ENCODE results near the gene KRTAP10-2. TPM values are rescaled to one million over a fixed set of nuclear protein-coding genes. Genes with fewer than 3 reads are reported as not detected.

The KRTAP10-2 gene
- total and polyA plus RNA-seq, 2 of the 4 experiments (the other 2 are of a cell fraction) = not detected

DNA sequence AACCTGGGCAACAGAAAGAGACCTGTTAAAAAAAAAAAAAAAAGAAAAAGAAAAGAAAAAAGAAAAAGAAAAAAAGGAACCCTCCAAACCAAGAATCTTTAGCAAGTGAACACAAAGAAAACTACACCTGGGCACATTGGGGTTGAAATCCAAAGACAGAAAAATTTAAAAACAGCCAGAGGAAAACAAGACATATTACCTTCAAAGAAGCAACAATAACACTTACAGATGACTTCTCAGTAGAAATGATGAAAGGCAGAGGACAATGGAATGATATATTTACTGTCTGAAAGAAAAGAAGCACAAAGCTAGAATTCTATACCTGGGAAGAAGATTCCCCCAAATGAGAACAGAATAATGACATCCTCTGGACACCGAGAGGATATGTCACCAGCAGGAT is 8.6 kb downstream of the KRTAP10-2 start:
- Histone ChIP-seq H2AK5ac (ENCODE audit: low read depth, low read length) (no peak overlapping the region), H2AK9ac (replicated peaks; ENCODE audit: low read depth, low read length, poor library complexity) (no peak overlapping the region), H3K9me3 (ENCODE audit: control insufficient read depth, insufficient read depth, low read length) (peaks cover 2% of the 10 kb centered on the region), H4K8ac (ENCODE audit: low read depth in 2 of 2, low read length in 2 of 2) (no peak overlapping the region), H3K23ac (ENCODE audit: low read depth, low read length) (no peak overlapping the region), H3K4ac (ENCODE audit: low read depth, low read length) (no peak overlapping the region), H2BK120ac (ENCODE audit: low read depth, low read length) (no peak overlapping the region), H2BK5ac (ENCODE audit: low read depth, low read length, poor library complexity, severe bottlenecking) (no peak overlapping the region), H3K36me3 (ENCODE audit: control insufficient read depth, insufficient read depth, low read length) (no peaks in the 10 kb centered on the region), H3K4me1 (ENCODE audit: control insufficient read depth, insufficient read depth, low read length) (no peaks in the 10 kb centered on the region), H3K4me2 (ENCODE audit: low read depth, low read length) (no peak overlapping the region), H3K27me3 (ENCODE audit: control insufficient read depth, insufficient read depth, low read length) (peaks cover 3% of the 10 kb centered on the region), H4K20me1 (ENCODE audit: insufficient read depth, low read length) (no peaks in the 10 kb centered on the region), H2AFZ (replicated peaks; ENCODE audit: low read length, poor library complexity) (no peak overlapping the region), H2BK20ac (ENCODE audit: low read depth, low read length) (no peak overlapping the region), H4K91ac (ENCODE audit: insufficient read depth, low read depth, low read length) (no peak overlapping the region), H2BK15ac (ENCODE audit: low read depth, low read length) (no peak overlapping the region), H3K14ac (replicated peaks; ENCODE audit: low read depth, low read length) (no peak overlapping the region), H3K4me3 (ENCODE audit: insufficient read depth, low read depth, low read length) (no peak overlapping the region), H3K18ac (ENCODE audit: low read depth, low read length) (no peak overlapping the region), H3K79me1 (ENCODE audit: low read depth in 1 of 2, low read length in 2 of 2) (no peaks in the 10 kb centered on the region), H3K9ac (ENCODE audit: low read depth, low read length) (no peak overlapping the region), H3K56ac (ENCODE audit: extremely low read depth, insufficient read depth, low read length) (no peak overlapping the region), H3K9me1 (ENCODE audit: insufficient read depth, low read length) (no peaks in the 10 kb centered on the region), H3K27ac (ENCODE audit: insufficient read depth, low read length) (no peak overlapping the region), H4K5ac (ENCODE audit: low read depth, low read length) (no peak overlapping the region)
- dilution Hi-C loops (cut with HindIII; ENCODE audit: low sequenced_read_pairs, unreplicated experiment) (no loop called here), intact Hi-C loops (cut with micrococcal nuclease) (no loop called here), in situ Hi-C loops (cut with MboI; ENCODE audit: low sequenced_read_pairs) (no loop called here)
- POLR2A ChIA-PET (ENCODE audit: unreplicated experiment) = no interaction called here
- TF ChIP-seq, protein P1, sequence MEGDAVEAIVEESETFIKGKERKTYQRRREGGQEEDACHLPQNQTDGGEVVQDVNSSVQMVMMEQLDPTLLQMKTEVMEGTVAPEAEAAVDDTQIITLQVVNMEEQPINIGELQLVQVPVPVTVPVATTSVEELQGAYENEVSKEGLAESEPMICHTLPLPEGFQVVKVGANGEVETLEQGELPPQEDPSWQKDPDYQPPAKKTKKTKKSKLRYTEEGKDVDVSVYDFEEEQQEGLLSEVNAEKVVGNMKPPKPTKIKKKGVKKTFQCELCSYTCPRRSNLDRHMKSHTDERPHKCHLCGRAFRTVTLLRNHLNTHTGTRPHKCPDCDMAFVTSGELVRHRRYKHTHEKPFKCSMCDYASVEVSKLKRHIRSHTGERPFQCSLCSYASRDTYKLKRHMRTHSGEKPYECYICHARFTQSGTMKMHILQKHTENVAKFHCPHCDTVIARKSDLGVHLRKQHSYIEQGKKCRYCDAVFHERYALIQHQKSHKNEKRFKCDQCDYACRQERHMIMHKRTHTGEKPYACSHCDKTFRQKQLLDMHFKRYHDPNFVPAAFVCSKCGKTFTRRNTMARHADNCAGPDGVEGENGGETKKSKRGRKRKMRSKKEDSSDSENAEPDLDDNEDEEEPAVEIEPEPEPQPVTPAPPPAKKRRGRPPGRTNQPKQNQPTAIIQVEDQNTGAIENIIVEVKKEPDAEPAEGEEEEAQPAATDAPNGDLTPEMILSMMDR (conservative IDR thresholded peaks at IDR 0.05; ENCODE audit: low read depth, low read length) = no peak
- TF ChIP-seq, protein P2, sequence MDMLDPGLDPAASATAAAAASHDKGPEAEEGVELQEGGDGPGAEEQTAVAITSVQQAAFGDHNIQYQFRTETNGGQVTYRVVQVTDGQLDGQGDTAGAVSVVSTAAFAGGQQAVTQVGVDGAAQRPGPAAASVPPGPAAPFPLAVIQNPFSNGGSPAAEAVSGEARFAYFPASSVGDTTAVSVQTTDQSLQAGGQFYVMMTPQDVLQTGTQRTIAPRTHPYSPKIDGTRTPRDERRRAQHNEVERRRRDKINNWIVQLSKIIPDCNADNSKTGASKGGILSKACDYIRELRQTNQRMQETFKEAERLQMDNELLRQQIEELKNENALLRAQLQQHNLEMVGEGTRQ (IDR thresholded peaks at IDR 0.05; ENCODE audit: low read depth, low read length) = no peak
- TF ChIP-seq POLR2A (IDR thresholded peaks at IDR 0.05; ENCODE audit: low read depth, low read length) (no peak), NFE2L2 (IDR thresholded peaks at IDR 0.05; ENCODE audit: low read depth, low read length) (no peak), MXI1 (IDR thresholded peaks at IDR 0.05; ENCODE audit: borderline replicate concordance, low read depth, low read length) (no peak), CEBPB (IDR thresholded peaks at IDR 0.05; ENCODE audit: low read depth, low read length) (no peak), RFX5 (IDR thresholded peaks at IDR 0.05; ENCODE audit: low read depth, low read length) (no peak), SMC3 (IDR thresholded peaks at IDR 0.05; ENCODE audit: low read depth, low read length) (no peak)
- TF ChIP-seq, protein P3, sequence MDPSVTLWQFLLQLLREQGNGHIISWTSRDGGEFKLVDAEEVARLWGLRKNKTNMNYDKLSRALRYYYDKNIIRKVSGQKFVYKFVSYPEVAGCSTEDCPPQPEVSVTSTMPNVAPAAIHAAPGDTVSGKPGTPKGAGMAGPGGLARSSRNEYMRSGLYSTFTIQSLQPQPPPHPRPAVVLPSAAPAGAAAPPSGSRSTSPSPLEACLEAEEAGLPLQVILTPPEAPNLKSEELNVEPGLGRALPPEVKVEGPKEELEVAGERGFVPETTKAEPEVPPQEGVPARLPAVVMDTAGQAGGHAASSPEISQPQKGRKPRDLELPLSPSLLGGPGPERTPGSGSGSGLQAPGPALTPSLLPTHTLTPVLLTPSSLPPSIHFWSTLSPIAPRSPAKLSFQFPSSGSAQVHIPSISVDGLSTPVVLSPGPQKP (IDR thresholded peaks at IDR 0.05; ENCODE audit: borderline replicate concordance, low read depth, low read length) = no peak
- WGBS, 2 experiments (ENCODE audit: extremely low coverage in 2 of 2, insufficient read length in 1 of 2) = no CpG with 5 or more reads among the region's 1 CpG
- BruUV-seq (replicated peaks) = no TSS peak
- ATAC-seq (ENCODE audit: low read depth) = no peak
- no peak for DNase-seq
- CTCF ChIA-PET = no interaction called here

Data from IMR-90 (cell line).